ENCODE results near the gene CAPN15. TPM values are rescaled to one million over a fixed set of nuclear protein-coding genes. Genes with fewer than 3 reads are reported as not detected.

Gene CAPN15
- total and polyA plus RNA-seq, 9 of the 15 experiments (the other 6 are each of a cell fraction or from before 2014, with no cell fraction given), result 0.62 to 111 (median 14.2) TPM

- BruUV-seq (replicated peaks), result no TSS peak
- no peak overlapping the region for H3K27ac ChIP-seq (ENCODE audit: extremely low read depth, low read depth, low read length)
- H3K36me3 ChIP-seq (ENCODE audit: control insufficient read depth, insufficient read depth, low read length), result no peaks in the 10 kb centered on the region
- H3K79me2 ChIP-seq (ENCODE audit: control insufficient read depth, insufficient read depth, low read length), result no peaks in the 10 kb centered on the region
- H4K20me1 ChIP-seq (replicated peaks; ENCODE audit: control insufficient read depth, insufficient read depth, low read length), result no peaks in the 10 kb centered on the region
- POLR2A ChIA-PET, result interaction anchor here (0.5 to 1.1 kb wide), 6 partner anchors 11 to 130 kb away, joined by 3 to 5 read pairs (median 4); partner anchors contain the start of gene DECR2
- FAIRE-seq (peak; percentile 65), DNase-seq (ENCODE audit: extremely low read depth in 1 of 4, low spot score in 3 of 4) (peak; percentile 37 to 64 (median 57)), ATAC-seq (peak; percentile 89)
- peak overlapping the region in 1 of 2 experiments; percentile 24; a peak in 1 of 4 replicates for H3K9ac ChIP-seq (ENCODE audit: insufficient read depth in 1 of 2, low read depth in 2 of 2, low read length in 2 of 2)
- H3K9me1 ChIP-seq (ENCODE audit: control insufficient read depth, insufficient read depth, low read length), result no peaks in the 10 kb centered on the region
- CTCF ChIA-PET (ENCODE audit: low intra/inter-chr PET ratio), result no interaction called here
- H3K4me3 ChIP-seq, result no peak overlapping the region
- intact Hi-C loops (cut with micrococcal nuclease), result no loop called here
- in situ Hi-C loops (cut with MboI), result no loop called here
- H3K9me3 ChIP-seq (replicated peaks; ENCODE audit: control insufficient read depth, insufficient read depth, low read depth, low read length), result no peaks in the 10 kb centered on the region
- H3K4me2 ChIP-seq (ENCODE audit: insufficient read depth, low read length), result no peak overlapping the region
- no peaks in the 10 kb centered on the region for H3K27me3 ChIP-seq (ENCODE audit: control insufficient read depth in 2 of 2, insufficient read depth in 2 of 2, low read length in 2 of 2)
- peaks cover 0 to 36% of the 10 kb centered on the region in 2 experiments; a peak in 3 of 5 replicates for H3K4me1 ChIP-seq (replicated peaks in 1 of 2; ENCODE audit: control insufficient read depth in 2 of 2, insufficient read depth in 2 of 2, low read length in 2 of 2)
- no peak overlapping the region for H2AFZ ChIP-seq (ENCODE audit: low read depth, low read length)
- 35% methylated on average over 11 of the region's 11 CpGs for WGBS (ENCODE audit: insufficient coverage, low coverage, missing lambda C conversion rate)
- TF ChIP-seq E2F1 (CRISPR knock-in tag; IDR thresholded peaks at IDR 0.05) (no peak), SMC3 (conservative IDR thresholded peaks at IDR 0.05; ENCODE audit: insufficient read depth, low read depth, low read length) (peak; percentile 43; the same call in 1 of the 2 replicates), MCM2 (IDR thresholded peaks at IDR 0.05; ENCODE audit: low read depth) (no peak), NEUROD1 (IDR thresholded peaks at IDR 0.05; ENCODE audit: borderline replicate concordance, low read depth, low read length, partially characterized antibody) (no peak), XRCC5 (IDR thresholded peaks at IDR 0.05; ENCODE audit: low read depth, low read length) (no peak), REST (IDR thresholded peaks at IDR 0.05; ENCODE audit: borderline replicate concordance) (peak; percentile 26; the same call in 1 of the 2 replicates), REST (CRISPR knock-in tag; IDR thresholded peaks at IDR 0.05; ENCODE audit: low read depth) (no peak), RAD21 (CRISPR knock-in tag; conservative IDR thresholded peaks at IDR 0.05 in 1 of 2, IDR thresholded peaks at IDR 0.05 in 1 of 2) (peak in 1 of 2 experiments; percentile 47; a peak in 2 of 4 replicates), CREM (IDR thresholded peaks at IDR 0.05; ENCODE audit: low read depth) (0 out of 2 replicates have a peak, but pooled peaks have one; percentile 8)
- TF ChIP-seq, protein P1, sequence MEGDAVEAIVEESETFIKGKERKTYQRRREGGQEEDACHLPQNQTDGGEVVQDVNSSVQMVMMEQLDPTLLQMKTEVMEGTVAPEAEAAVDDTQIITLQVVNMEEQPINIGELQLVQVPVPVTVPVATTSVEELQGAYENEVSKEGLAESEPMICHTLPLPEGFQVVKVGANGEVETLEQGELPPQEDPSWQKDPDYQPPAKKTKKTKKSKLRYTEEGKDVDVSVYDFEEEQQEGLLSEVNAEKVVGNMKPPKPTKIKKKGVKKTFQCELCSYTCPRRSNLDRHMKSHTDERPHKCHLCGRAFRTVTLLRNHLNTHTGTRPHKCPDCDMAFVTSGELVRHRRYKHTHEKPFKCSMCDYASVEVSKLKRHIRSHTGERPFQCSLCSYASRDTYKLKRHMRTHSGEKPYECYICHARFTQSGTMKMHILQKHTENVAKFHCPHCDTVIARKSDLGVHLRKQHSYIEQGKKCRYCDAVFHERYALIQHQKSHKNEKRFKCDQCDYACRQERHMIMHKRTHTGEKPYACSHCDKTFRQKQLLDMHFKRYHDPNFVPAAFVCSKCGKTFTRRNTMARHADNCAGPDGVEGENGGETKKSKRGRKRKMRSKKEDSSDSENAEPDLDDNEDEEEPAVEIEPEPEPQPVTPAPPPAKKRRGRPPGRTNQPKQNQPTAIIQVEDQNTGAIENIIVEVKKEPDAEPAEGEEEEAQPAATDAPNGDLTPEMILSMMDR (IDR thresholded peaks at IDR 0.05 in 2 of 3, conservative IDR thresholded peaks at IDR 0.05 in 1 of 3; ENCODE audit: insufficient read depth in 2 of 3, low read depth in 1 of 3, low read length in 3 of 3), result peak; percentile 59 to 65 (median 63)
Measured at GRCh38 chr16:495127-495748, 32.3 kb upstream of the CAPN15 start.

Measured in K562 (cell line).